Measurements from ENCODE around the gene JUND.
"Not testable (repeated sequence)": the region's sequence is repeated elsewhere in the genome, so short reads cannot be mapped to it uniquely, and the experiment has no call there.

The JUND gene

GRCh38 chr19:18281082-18282020 is at the start of gene JUND:
Gene JUND (minus strand): TSS chr19:18281622. CDS start chr19:18281484, 138 bp downstream.
- peak within 1 kb of the TSS; percentile 100 for H3K27ac ChIP-seq
- H3K36me3 ChIP-seq, result peaks cover 16 to 24% (median 21%) of the 10 kb centered on the region in 3 donors
- no peaks in the 10 kb centered on the region for H3K27me3 ChIP-seq
- peak; percentile 97 to 99 for DNase-seq
- H3K9me3 ChIP-seq, result no peaks in the 10 kb centered on the region
- H3K4me3 ChIP-seq, result peak within 1 kb of the TSS; percentile 65 to 99
- H3K4me1 ChIP-seq, result peaks cover 0 to 59% (median 34%) of the 10 kb centered on the region in 4 donors
- intact Hi-C loops (cut with DNase I; ENCODE audit: low total_unique reads), result no loop called here
- TF ChIP-seq CTCF (IDR thresholded peaks at IDR 0.05), result peak in 1 of 2 experiments; percentile 5

- intact Hi-C loops (cut with DNase I; ENCODE audit: low total_unique reads), result no loop called here
- Histone ChIP-seq H3K36me3 (no peaks in the 10 kb centered on the region), H3K4me3 (no peak overlapping the region), H3K4me1 (peaks cover 0 to 10% (median 8%) of the 10 kb centered on the region in 4 donors), H3K27ac (no peak overlapping the region), H3K27me3 (peaks cover 0 to 8% of the 10 kb centered on the region in 2 donors), H3K9me3 (no peaks in the 10 kb centered on the region)
- TF ChIP-seq CTCF (IDR thresholded peaks at IDR 0.05), result no peak
- no peak for DNase-seq
These were observed 49.4 kb upstream of the JUND start for GRCh38 chr19:18330868-18331267.

GRCh38 chr19:18329035-18329376 is 47.6 kb upstream of the JUND start:
- no peak for DNase-seq
- intact Hi-C loops (cut with DNase I; ENCODE audit: low total_unique reads), result no loop called here
- TF ChIP-seq CTCF (IDR thresholded peaks at IDR 0.05), result no peak

GRCh38 chr19:18328340-18329034 is 47.1 kb upstream of the JUND start:
- Histone ChIP-seq H3K4me3 (peak overlapping the region; percentile 3 to 31), H3K27me3 (no peaks in the 10 kb centered on the region), H3K9me3 (no peaks in the 10 kb centered on the region), H3K4me1 (peaks cover 0 to 20% (median 12%) of the 10 kb centered on the region in 4 donors), H3K36me3 (no peaks in the 10 kb centered on the region), H3K27ac (peak overlapping the region; percentile 45 to 60)
- TF ChIP-seq CTCF (IDR thresholded peaks at IDR 0.05), result peak; percentile 85 to 99
- intact Hi-C loops (cut with DNase I; ENCODE audit: low total_unique reads), result no loop called here
- DNase-seq, result peak; percentile 96 to 99

More at GRCh38 chr19:18329035-18329376, 47.6 kb upstream of the JUND start:
- H3K27me3 ChIP-seq, result no peaks in the 10 kb centered on the region
- H3K4me3 ChIP-seq, result peak overlapping the region; percentile 3 to 31
- H3K36me3 ChIP-seq, result no peaks in the 10 kb centered on the region
- H3K9me3 ChIP-seq, result no peaks in the 10 kb centered on the region
- H3K4me1 ChIP-seq, result peaks cover 0 to 15% (median 8%) of the 10 kb centered on the region in 4 donors
- H3K27ac ChIP-seq, result peak overlapping the region; percentile 45 to 60

DNA sequence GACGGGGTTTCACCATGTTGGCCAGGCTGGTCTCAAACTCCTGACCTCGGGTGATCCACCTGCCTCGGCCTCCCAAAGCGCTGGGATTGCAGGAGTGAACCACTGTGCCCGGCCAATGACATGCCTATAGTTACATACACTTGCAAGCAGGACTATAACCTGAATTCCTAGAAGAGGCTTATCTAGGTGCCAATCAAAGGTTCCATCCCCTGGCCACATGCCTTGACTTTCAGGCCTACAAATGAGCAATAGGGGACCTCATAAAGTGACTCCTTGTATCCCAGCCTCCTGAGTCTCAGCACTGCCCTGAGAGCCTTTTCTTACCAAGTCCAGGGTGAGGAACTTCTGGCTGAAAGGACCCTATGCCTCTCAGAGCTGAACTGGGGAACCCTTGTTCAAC is 45.4 kb upstream of the JUND start:
- Histone ChIP-seq H3K36me3 (no peaks in the 10 kb centered on the region), H3K27me3 (no peaks in the 10 kb centered on the region), H3K4me3 (no peak overlapping the region), H3K27ac (no peak overlapping the region), H3K9me3 (no peaks in the 10 kb centered on the region), H3K4me1 (peaks cover 0 to 31% (median 22%) of the 10 kb centered on the region in 4 donors)
- intact Hi-C loops (cut with DNase I; ENCODE audit: low total_unique reads), result loop anchor here (2.0 kb wide), 1 partner anchor 48 kb away; no protein-coding TSS in a partner anchor
- DNase-seq, result no peak
- TF ChIP-seq CTCF (IDR thresholded peaks at IDR 0.05), result no peak

DNA sequence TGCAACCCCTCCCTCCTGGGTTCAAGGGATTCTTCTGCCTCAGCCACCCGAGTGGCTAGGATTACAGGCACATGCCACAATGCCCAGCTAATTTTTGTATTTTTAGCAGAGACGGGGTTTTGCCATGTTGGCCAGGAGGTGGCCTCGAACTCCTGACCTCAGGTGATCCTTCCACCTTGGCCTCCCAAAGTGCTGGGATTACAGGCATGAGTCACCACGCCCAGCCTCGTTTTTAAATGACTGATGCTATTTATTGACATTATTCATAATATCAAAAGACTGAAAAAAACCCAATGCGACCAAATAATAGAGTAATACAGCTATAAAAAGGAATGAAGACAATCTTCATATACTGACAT is 42.9 kb upstream of the JUND start:
- intact Hi-C loops (cut with DNase I; ENCODE audit: low total_unique reads), result loop anchor here (5.0 kb wide), 1 partner anchor 117 kb away; no protein-coding TSS in a partner anchor
- not testable (repeated sequence) for DNase-seq, H3K27me3 ChIP-seq, H3K9me3 ChIP-seq, H3K36me3 ChIP-seq, H3K4me3 ChIP-seq
- peaks cover 0 to 39% (median 28%) of the 10 kb centered on the region in 4 donors for H3K4me1 ChIP-seq
- H3K27ac ChIP-seq, result peak overlapping the region; percentile 84 to 90

All from tibial artery (tissue), 4 donors.